ENCODE results near the gene GNAO1.

GNAO1 gene

GRCh38 chr16:56266641-56267607 is 75.6 kb downstream of the GNAO1 start:
- DNase-seq, result no peak

- DNase-seq, result no peak
These were observed 76.6 kb downstream of the GNAO1 start for GRCh38 chr16:56267888-56268287.

GRCh38 chr16:56268799-56269198 is 77.5 kb downstream of the GNAO1 start:
- no peak for DNase-seq

- no peak for DNase-seq
These were observed 78.0 kb downstream of the GNAO1 start for GRCh38 chr16:56269281-56269680.

GRCh38 chr16:56269811-56270684 is 78.8 kb downstream of the GNAO1 start:
- DNase-seq, result peak; percentile 5

- no peak for DNase-seq
These were observed 79.5 kb downstream of the GNAO1 start for GRCh38 chr16:56270828-56271227.

- DNase-seq, result no peak
These were observed 81.2 kb downstream of the GNAO1 start for GRCh38 chr16:56272583-56272894.

- DNase-seq, result no peak
These were observed 82.3 kb downstream of the GNAO1 start for GRCh38 chr16:56273615-56274014.

GRCh38 chr16:56274369-56274768 is 83.1 kb downstream of the GNAO1 start:
- no peak for DNase-seq

- DNase-seq, result peak; percentile 50
These were observed 83.8 kb downstream of the GNAO1 start for GRCh38 chr16:56275076-56275475.

GRCh38 chr16:56275801-56276200 is 84.5 kb downstream of the GNAO1 start:
- no peak for DNase-seq

- DNase-seq, result no peak
These were observed 85.8 kb downstream of the GNAO1 start for GRCh38 chr16:56277075-56277474.

- DNase-seq, result peak; percentile 9
These were observed 87.0 kb downstream of the GNAO1 start for GRCh38 chr16:56278196-56278855.

GRCh38 chr16:56279132-56279531 is 87.8 kb downstream of the GNAO1 start:
- no peak for DNase-seq

GRCh38 chr16:56279914-56280313 is 88.6 kb downstream of the GNAO1 start:
- no peak for DNase-seq

- DNase-seq, result peak; percentile 5
These were observed 90.0 kb downstream of the GNAO1 start for GRCh38 chr16:56281249-56281805.

- DNase-seq, result peak; percentile 12
These were observed 91.2 kb downstream of the GNAO1 start for GRCh38 chr16:56282451-56282850.

- no peak for DNase-seq
These were observed 93.2 kb downstream of the GNAO1 start for GRCh38 chr16:56284521-56284920.

GRCh38 chr16:56286809-56287208 is 95.5 kb downstream of the GNAO1 start:
- no peak for DNase-seq

GRCh38 chr16:56288019-56288418 is 96.7 kb downstream of the GNAO1 start:
- DNase-seq, result no peak

GRCh38 chr16:56289416-56289815 is 98.1 kb downstream of the GNAO1 start:
- no peak for DNase-seq

GRCh38 chr16:56289862-56290261 is 98.6 kb downstream of the GNAO1 start:
- DNase-seq, result peak; percentile 82

GRCh38 chr16:56294014-56294413 is 102.7 kb downstream of the GNAO1 start:
- DNase-seq, result no peak
